ENCODE data around the gene PITPNC1.

The PITPNC1 gene

DNA sequence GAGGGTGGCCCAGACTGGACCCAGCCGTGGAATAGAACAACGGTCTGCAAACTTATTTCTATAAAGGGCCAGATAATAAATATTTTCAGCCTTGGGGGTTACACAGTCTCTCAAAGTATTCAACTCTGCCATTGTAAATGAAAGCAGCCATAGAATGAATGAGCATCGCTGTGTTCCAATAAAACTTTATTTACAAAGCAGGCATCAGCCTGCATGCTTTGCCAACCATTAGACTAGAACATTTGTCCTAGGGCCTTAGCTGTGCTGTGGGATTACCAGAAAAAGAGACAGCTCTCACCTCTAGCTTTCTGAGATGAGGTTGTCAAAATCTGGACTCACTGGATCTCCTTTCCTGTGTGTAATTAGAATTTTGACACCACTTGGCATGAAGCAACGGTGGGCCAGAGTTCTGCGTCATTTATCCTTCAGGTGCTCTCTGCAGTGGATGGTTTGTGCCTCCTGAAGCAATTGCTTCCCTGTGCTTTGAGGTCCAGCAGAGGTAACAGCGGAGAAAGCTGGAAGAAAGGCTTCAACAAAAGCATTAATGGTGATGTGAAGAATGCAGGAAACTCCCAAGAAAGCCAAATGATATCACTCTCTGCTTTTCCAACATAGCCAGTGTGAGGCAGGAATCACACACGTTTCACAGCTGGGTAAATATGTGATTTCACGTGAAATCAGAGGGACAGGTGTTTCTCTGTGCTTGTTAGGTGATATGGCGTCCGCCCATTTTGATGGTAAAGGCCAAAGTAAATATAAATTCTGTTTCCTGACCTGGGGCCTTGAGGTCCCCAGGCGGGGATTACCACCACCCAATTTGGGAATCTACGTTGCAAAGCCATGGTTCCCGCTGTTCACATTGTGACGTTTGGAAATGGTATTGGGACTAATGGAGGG lies 148.4 kb downstream of the PITPNC1 start:
- TF ChIP-seq CTCF (IDR thresholded peaks at IDR 0.05; ENCODE audit: low read depth, low read length, missing control alignments) = no peak
- DNase-seq (ENCODE audit: extremely low read depth, low read depth) = no peak
- no peak overlapping the region for H3K4me3 ChIP-seq (replicated peaks; ENCODE audit: low read depth, low read length)

GRCh38 chr17:67526700-67527099 lies 149.6 kb downstream of the PITPNC1 start:
- TF ChIP-seq CTCF (IDR thresholded peaks at IDR 0.05; ENCODE audit: low read depth, low read length, missing control alignments) = no peak
- H3K4me3 ChIP-seq (replicated peaks; ENCODE audit: low read depth, low read length) = no peak overlapping the region
- no peak for DNase-seq (ENCODE audit: extremely low read depth, low read depth)

- TF ChIP-seq CTCF (IDR thresholded peaks at IDR 0.05; ENCODE audit: low read depth, low read length, missing control alignments) = no peak
Measured at GRCh38 chr17:67528751-67529436, 151.8 kb downstream of the PITPNC1 start.

GRCh38 chr17:67531291-67531690 lies 154.2 kb downstream of the PITPNC1 start:
- DNase-seq (ENCODE audit: extremely low read depth, low read depth) = no peak
- no peak overlapping the region for H3K4me3 ChIP-seq (replicated peaks; ENCODE audit: low read depth, low read length)
- no peak for TF ChIP-seq CTCF (IDR thresholded peaks at IDR 0.05; ENCODE audit: low read depth, low read length, missing control alignments)

More at GRCh38 chr17:67528751-67529436, 151.8 kb downstream of the PITPNC1 start:
- peak overlapping the region; percentile 35 for H3K4me3 ChIP-seq (replicated peaks; ENCODE audit: low read depth, low read length)
- DNase-seq (ENCODE audit: extremely low read depth, low read depth) = peak; percentile 67

GRCh38 chr17:67532326-67532871 lies 155.3 kb downstream of the PITPNC1 start:
- TF ChIP-seq CTCF (IDR thresholded peaks at IDR 0.05; ENCODE audit: low read depth, low read length, missing control alignments) = no peak
- no peak overlapping the region for H3K4me3 ChIP-seq (replicated peaks; ENCODE audit: low read depth, low read length)
- DNase-seq (ENCODE audit: extremely low read depth, low read depth) = no peak

GRCh38 chr17:67534941-67535340 lies 157.9 kb downstream of the PITPNC1 start:
- DNase-seq (ENCODE audit: extremely low read depth, low read depth) = no peak
- no peak overlapping the region for H3K4me3 ChIP-seq (replicated peaks; ENCODE audit: low read depth, low read length)
- no peak for TF ChIP-seq CTCF (IDR thresholded peaks at IDR 0.05; ENCODE audit: low read depth, low read length, missing control alignments)
